K562 (cell line): ENCODE measurements around the gene SSTR1. TPM values are rescaled to one million over a fixed set of nuclear protein-coding genes. Genes with fewer than 3 reads are reported as not detected.

Experiments
- ATAC-seq: fragments of 200-7000 bp; cut with Tn5 transposase; 3 replicates; pipeline ENCODE4 v1.9.1; 2020; ENCODE audit warnings: moderate library complexity
- BruUV-seq: library from RNA; stranded (reverse); fragments of 400-500 nt; replicated peaks from 2 replicates; lab custom pipeline; 2021; lab: Mats Ljungman, UMichigan
- CTCF ChIA-PET: fragments of 300-600 bp; formaldehyde crosslinking; extraction: SDS; loops from one replicate; lab custom pipeline; 2021; ENCODE audit warnings: low intra/inter-chr PET ratio; lab: Yijun Ruan, JAX
- POLR2A ChIA-PET: fragments of 300-600, 350-650 bp; sonication (Branson Sonifier 250); formaldehyde crosslinking; extraction: SDS; loops from one replicate; lab custom pipeline; 2021; ENCODE audit warnings: antibody characterized with exemption, inconsistent platforms; lab: Yijun Ruan, JAX
- DNase-seq, 4 experiments: peaks; one replicate each; pipeline versions ENCODE4 v3.0.0 to v3.0.0-alpha.2; 2011 to 2018; ENCODE audit warnings: low spot score in 3 of 4, mixed read lengths in 3 of 4; ENCODE audit errors: extremely low read depth in 1 of 4
- FAIRE-seq: peaks from 2 replicates; lab custom pipeline; 2011; peaks lifted over from hg19 to GRCh38; lab: Jason Lieb, UNC
- H2AFZ ChIP-seq: 2 replicates; pipeline ENCODE4 v1.6.0; 2011; ENCODE audit warnings: low read depth, low read length, control low read depth, inconsistent platforms
- H3K27ac ChIP-seq: fragments of 200-600 bp; 3 replicates; pipeline ENCODE4 v1.8.0; 2011; ENCODE audit warnings: low read depth, mild to moderate bottlenecking, control low read depth, inconsistent platforms, low read length, moderate library complexity, mixed read lengths; ENCODE audit errors: extremely low read depth
- H3K27me3 ChIP-seq, 2 experiments: fragments of 300-600 bp in 1 of 2; 2 replicates in 1 of 2; 3 replicates in 1 of 2; pipeline versions ENCODE4 v1.6.0 to v1.8.0; 2011; ENCODE audit warnings: inconsistent platforms in 2 of 2, low read length in 2 of 2, mild to moderate bottlenecking in 1 of 2, mixed read lengths in 1 of 2, moderate library complexity in 1 of 2; ENCODE audit not compliant: control insufficient read depth in 2 of 2, insufficient read depth in 2 of 2
- H3K36me3 ChIP-seq: fragments of 300-600 bp; 3 replicates; pipeline ENCODE4 v1.8.0; 2011; ENCODE audit warnings: mild to moderate bottlenecking, low read length, inconsistent platforms; ENCODE audit not compliant: control insufficient read depth, insufficient read depth
- H3K4me1 ChIP-seq, 2 experiments: fragments of 200-600 bp in 1 of 2; replicated peaks in 1 of 2; 2 replicates in 1 of 2; 3 replicates in 1 of 2; pipeline versions ENCODE4 v1.5.1 to v1.8.0; 2011; ENCODE audit warnings: inconsistent platforms in 2 of 2, low read length in 2 of 2, mild to moderate bottlenecking in 1 of 2, mixed read lengths in 1 of 2, moderate library complexity in 1 of 2; ENCODE audit not compliant: control insufficient read depth in 2 of 2, insufficient read depth in 2 of 2
- H3K4me2 ChIP-seq: 2 replicates; pipeline ENCODE4 v1.6.1; 2011; ENCODE audit warnings: low read length, control low read depth, inconsistent platforms, mixed read lengths; ENCODE audit not compliant: insufficient read depth
- H3K4me3 ChIP-seq: fragments of 200-600 bp; sonication (generic), shearing (Covaris generic); 2 replicates; pipeline ENCODE4 v1.5.1; 2016; ENCODE audit warnings: control low read depth, inconsistent platforms
- H3K79me2 ChIP-seq: fragments of 200-600 bp; 3 replicates; pipeline ENCODE4 v1.8.0; 2011; ENCODE audit warnings: low read length, inconsistent platforms; ENCODE audit not compliant: control insufficient read depth, insufficient read depth
- H3K9ac ChIP-seq, 2 experiments: 2 replicates each; pipeline versions ENCODE4 v1.6.0 to v1.6.1; 2011; ENCODE audit warnings: low read depth in 2 of 2, low read length in 2 of 2, control low read depth in 1 of 2, inconsistent platforms in 1 of 2, mild to moderate bottlenecking in 1 of 2, mixed read lengths in 1 of 2; ENCODE audit not compliant: insufficient read depth in 1 of 2
- H3K9me1 ChIP-seq: one replicate; pipeline ENCODE4 v1.6.0; 2011; ENCODE audit warnings: inconsistent platforms, mild to moderate bottlenecking, low read length, moderate library complexity; ENCODE audit not compliant: control insufficient read depth, insufficient read depth
- H3K9me3 ChIP-seq: replicated peaks from 2 replicates; pipeline ENCODE4 v1.5.1; 2011; ENCODE audit warnings: low read depth, low read length, inconsistent platforms; ENCODE audit not compliant: control insufficient read depth, insufficient read depth
- H4K20me1 ChIP-seq: replicated peaks from 2 replicates; pipeline ENCODE4 v1.6.1; 2011; ENCODE audit warnings: low read length, inconsistent platforms, mixed read lengths; ENCODE audit not compliant: control insufficient read depth, insufficient read depth
- ARID3A ChIP-seq: IDR thresholded peaks from 2 replicates; pipeline ENCODE4 v1.6.1; 2012; ENCODE audit warnings: low read depth, low read length, improper control_type of control experiment, borderline replicate concordance
- FOS ChIP-seq: IDR thresholded peaks from 3 replicates; pipeline ENCODE4 v1.6.1; 2011; ENCODE audit not compliant: insufficient read length; ENCODE audit errors: extremely low read depth
- HNRNPLL ChIP-seq: fragments of 200-400 bp; formaldehyde crosslinking; IDR thresholded peaks from 2 replicates; pipeline ENCODE4 v1.6.1; 2017; ENCODE audit warnings: low read length, low read depth, mild to moderate bottlenecking; ENCODE audit not compliant: poor library complexity, severe bottlenecking
- SIRT6 ChIP-seq: IDR thresholded peaks from one replicate; pipeline ENCODE4 v1.6.1; 2012; ENCODE audit warnings: low read depth, mild to moderate bottlenecking, control low read depth, inconsistent platforms, low read length, moderate library complexity
- SRSF3 ChIP-seq: fragments of 200-400 bp; formaldehyde crosslinking; IDR thresholded peaks from 2 replicates; pipeline ENCODE4 v1.6.1; 2016; ENCODE audit warnings: mild to moderate bottlenecking, low read length, moderate library complexity; ENCODE audit not compliant: insufficient read depth
- TCF7 ChIP-seq: sonication (generic); IDR thresholded peaks from 2 replicates; pipeline ENCODE4 v1.6.1; 2016; ENCODE audit warnings: antibody characterized with exemption, borderline replicate concordance
- ZC3H8 ChIP-seq: fragments of 450-650 bp; IDR thresholded peaks from 2 replicates; pipeline ENCODE4 v1.6.1; 2017
- ZFP91 ChIP-seq: sonication (generic); formaldehyde crosslinking; IDR thresholded peaks from 2 replicates; pipeline ENCODE4 v1.8.0; 2022; ENCODE audit warnings: mild to moderate bottlenecking, missing genetic modification reagents
- ZNF121 ChIP-seq: sonication (generic); formaldehyde crosslinking; conservative IDR thresholded peaks from 2 replicates; pipeline ENCODE4 v1.8.0; 2022; ENCODE audit warnings: missing genetic modification reagents
- WGBS: fragments of 100-300 bp; shearing (Covaris generic); methylation state at CpG from one replicate; pipeline ENCODE4 v1.1.6; 2016; ENCODE audit warnings: low coverage, mixed read lengths; ENCODE audit not compliant: insufficient coverage; ENCODE audit errors: missing lambda C conversion rate; 5-methylcytosine and 5-hydroxymethylcytosine counted together
- in situ Hi-C: fragments of 300-500 bp; cut with MboI; formaldehyde crosslinking; loops from 4 replicates; pipeline ENCODE4 v1.15.0; 2018; ENCODE audit warnings: inconsistent platforms, mixed read lengths
- intact Hi-C: fragments of 100-400 bp; cut with micrococcal nuclease; formaldehyde crosslinking; loops from 2 replicates; pipeline ENCODE4 v1.14.2; 2022
- polyA plus RNA-seq, 8 experiments: library from polyadenylated mRNA; depleted of rRNA in 4 of 8; stranded (reverse) in 5 of 8; unstranded in 3 of 8; fragments of >200 nt; fragmentation: Nextera tagmentation in 2 of 8; fragmentation: Illumina TruSeq in 1 of 8; extraction: Ambion mirVana in 2 of 8; extraction: Trizol in 1 of 8; gene quantifications; 2 replicates each; pipeline versions ENCODE4 v1.2.1 to v1.2.3, GENCODE V29; 2011 to 2014; ENCODE audit warnings: inconsistent platforms in 1 of 8, missing spikeins in 1 of 8
- total RNA-seq, 7 experiments: library from RNA; depleted of rRNA in 6 of 7; stranded (reverse); fragments of >200 nt in 6 of 7; fragmentation: Illumina TruSeq in 2 of 7; extraction: Trizol in 2 of 7; gene quantifications; 2 replicates each; pipeline versions ENCODE4 v1.2.1 to v1.2.3, GENCODE V29; 2011 to 2021; ENCODE audit warnings: low replicate concordance in 1 of 7

The SSTR1 gene
- total and polyA plus RNA-seq, 9 of the 15 experiments (the other 6 are each of a cell fraction or from before 2014, with no cell fraction given) = not detected

- BruUV-seq = no TSS peak
- no peak for TF ChIP-seq SIRT6
- TF ChIP-seq ARID3A = no peak
- no peak for TF ChIP-seq FOS
- no peak for TF ChIP-seq TCF7
- no peak for TF ChIP-seq SRSF3
- no peak for TF ChIP-seq ZFP91 (CRISPR knock-in tag)
- TF ChIP-seq HNRNPLL = no peak
- no peak for TF ChIP-seq ZC3H8
- TF ChIP-seq ZNF121 = no peak
Measured at GRCh38 chr14:38210587-38211216, 3.0 kb downstream of the SSTR1 start.

More at GRCh38 chr14:38210587-38211216, 3.0 kb downstream of the SSTR1 start:
- H2AFZ ChIP-seq = no peak overlapping the region
- no peak overlapping the region for H3K4me2 ChIP-seq
- intact Hi-C loops = no loop called here
- no peaks in the 10 kb centered on the region for H4K20me1 ChIP-seq
- no peak overlapping the region for H3K27ac ChIP-seq
- H3K9me3 ChIP-seq = no peaks in the 10 kb centered on the region
- ChIA-PET CTCF (no interaction called here), POLR2A (interaction anchor here (0.6 kb wide), 1 partner anchor 845 kb away, joined by 3 read pairs; no protein-coding TSS in a partner anchor)
- H3K4me3 ChIP-seq = no peak overlapping the region
- no peaks in the 10 kb centered on the region for H3K79me2 ChIP-seq
- no peaks in the 10 kb centered on the region for H3K36me3 ChIP-seq
- WGBS = 2% methylated on average over 9 of the region's 29 CpGs
- H3K9me1 ChIP-seq = no peaks in the 10 kb centered on the region
- in situ Hi-C loops = no loop called here
- no peaks in the 10 kb centered on the region for H3K4me1 ChIP-seq
- ATAC-seq (no peak), DNase-seq (no peak), FAIRE-seq (no peak)
- no peak overlapping the region for H3K9ac ChIP-seq
- H3K27me3 ChIP-seq = no peaks in the 10 kb centered on the region
